ENCODE measurements around the gene CEP44. TPM values are rescaled to one million over a fixed set of nuclear protein-coding genes. Genes with fewer than 3 reads are reported as not detected.
"Not testable (repeated sequence)": the region's sequence is repeated elsewhere in the genome, so short reads cannot be mapped to it uniquely, and the experiment has no call there.

The CEP44 gene, protein sequence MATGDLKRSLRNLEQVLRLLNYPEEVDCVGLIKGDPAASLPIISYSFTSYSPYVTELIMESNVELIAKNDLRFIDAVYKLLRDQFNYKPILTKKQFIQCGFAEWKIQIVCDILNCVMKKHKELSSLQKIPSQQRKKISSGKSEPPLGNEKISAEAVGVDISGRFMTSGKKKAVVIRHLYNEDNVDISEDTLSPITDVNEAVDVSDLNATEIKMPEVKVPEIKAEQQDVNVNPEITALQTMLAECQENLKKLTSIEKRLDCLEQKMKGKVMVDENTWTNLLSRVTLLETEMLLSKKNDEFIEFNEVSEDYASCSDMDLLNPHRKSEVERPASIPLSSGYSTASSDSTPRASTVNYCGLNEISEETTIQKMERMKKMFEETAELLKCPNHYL
- total RNA-seq, result 18.3 TPM

DNA sequence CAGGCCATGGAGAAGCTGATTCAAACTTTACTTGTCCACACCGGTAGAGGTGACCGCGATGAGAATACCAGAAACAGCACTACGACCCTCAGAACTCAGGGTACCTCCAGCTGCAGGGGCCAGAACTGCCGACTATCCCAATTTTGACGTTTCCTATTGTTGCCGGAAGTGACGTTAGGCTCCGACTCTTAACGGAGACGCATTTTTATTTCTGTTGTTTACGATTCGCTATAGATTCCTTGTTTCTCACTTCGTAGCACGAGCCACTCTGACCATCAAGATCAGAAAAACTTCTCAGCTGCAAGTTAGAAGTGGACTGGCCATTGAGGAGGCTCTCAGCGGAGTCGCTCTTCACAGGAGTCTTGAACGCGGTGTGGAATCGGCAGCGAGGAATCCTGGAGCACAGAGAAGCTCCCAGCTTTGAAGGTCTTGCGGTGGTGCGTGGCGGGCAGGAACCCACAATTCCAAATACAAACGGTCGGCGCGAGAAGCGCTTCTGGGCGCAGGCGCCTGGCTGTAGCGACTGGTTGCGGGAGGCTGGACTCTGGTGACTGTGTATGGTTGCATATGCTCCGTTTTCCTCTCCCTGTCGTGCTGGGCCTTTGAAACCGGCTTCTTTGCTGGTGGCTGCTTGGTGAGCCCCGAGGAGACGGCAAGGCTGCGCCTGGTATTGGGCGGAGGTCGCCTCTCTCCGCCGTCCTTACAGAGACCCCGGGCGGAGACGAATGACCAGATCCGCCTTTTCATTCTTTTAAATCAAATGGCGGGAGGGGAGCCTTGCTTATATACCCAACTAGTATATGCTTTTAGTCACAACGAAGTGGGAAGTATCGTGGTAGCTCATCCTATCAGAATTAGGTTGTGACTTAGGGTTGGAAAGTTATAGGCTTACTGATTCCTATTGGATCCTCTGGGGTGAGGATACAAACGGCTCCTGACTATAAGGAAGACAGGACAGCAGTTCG, at the start of gene CEP44, which contains the start of gene FBXO8:
TSS of gene CEP44 (plus strand) at position 405 of the 965 bp plus-strand sequence. CDS start 15,211 bp downstream, outside the sequence.
TSS of gene FBXO8 (minus strand) at position 161 of the 965 bp plus-strand sequence. CDS start 20,575 bp downstream, outside the sequence.
- peak; percentile 61 for DNase-seq (ENCODE audit: low spot score)

DNA sequence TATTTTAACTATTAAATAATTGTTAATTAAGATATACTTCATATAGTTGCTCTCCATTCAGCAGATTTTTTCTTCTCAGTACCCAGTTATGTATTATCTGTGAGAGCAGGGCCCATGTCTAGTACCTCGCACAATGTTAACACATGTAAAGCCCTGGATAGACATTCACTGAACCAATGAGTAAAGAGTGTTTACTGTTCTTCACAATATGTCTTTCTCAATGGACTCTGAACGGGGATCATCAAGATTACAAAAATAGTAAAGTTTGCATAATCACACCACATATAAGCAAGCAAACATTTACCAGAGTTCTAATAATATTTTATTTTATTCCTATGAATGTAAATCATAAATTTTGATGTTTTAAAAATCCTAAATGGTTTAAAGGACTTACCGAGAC, 47.4 kb upstream of the CEP44 start:
- no peak for DNase-seq (ENCODE audit: low spot score)

DNA sequence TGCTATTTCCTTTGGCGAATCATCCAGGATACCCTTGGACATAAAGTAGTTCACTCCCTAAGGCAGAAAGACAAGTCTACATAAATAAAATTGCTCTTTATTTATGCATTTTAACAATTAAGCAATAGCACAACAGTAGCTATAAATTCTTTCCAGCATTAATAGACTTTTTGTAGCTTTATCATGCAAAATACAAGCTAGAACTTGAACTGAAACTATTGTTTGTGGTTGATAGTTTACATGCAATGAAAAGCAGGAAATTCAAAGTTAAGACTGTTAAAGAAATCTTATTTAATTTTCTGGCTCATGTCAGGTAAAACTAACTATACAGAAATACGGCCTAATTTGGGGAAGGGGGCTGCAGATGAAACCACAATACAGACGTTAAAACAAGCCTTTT, 42.5 kb upstream of the CEP44 start:
- DNase-seq (ENCODE audit: low spot score), result no peak

DNA sequence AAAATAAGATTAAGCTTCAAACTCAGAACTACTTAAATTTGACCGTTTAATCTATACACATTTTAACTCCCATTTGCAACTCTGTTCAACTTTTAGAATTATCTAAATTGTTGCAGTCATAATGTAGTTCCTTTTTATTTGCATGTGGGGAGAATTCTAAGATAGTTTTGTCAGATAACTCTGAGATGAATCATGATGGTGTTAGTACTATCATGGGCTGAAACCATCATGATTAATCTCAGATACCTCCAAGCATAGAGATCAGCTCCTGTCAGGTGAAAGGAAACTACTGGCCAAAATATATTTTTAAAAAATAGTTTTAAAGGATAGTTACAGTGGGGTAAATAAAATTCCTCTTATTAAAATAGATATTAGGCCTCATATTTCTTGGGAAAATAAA, 39.3 kb upstream of the CEP44 start:
- no peak for DNase-seq (ENCODE audit: low spot score)

DNA sequence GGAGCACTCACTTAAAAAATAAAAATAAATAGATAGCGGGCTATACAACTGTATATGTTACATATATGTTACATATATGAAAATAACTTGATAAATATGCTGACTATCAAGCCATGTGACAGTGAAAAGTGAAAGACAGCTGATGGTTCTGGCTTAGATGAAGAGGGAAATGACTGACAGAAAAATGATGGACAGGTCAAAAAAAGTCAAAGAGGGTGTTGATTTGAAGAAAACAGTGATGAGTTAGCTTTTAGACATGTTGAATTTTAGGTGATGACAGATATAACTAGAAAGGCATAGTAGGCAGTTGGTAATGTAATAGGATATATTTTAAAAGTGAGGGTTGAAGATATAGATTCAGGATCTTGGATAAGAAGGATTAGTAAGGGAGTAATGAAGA, 38.0 kb upstream of the CEP44 start:
- no peak for DNase-seq (ENCODE audit: low spot score)

DNA sequence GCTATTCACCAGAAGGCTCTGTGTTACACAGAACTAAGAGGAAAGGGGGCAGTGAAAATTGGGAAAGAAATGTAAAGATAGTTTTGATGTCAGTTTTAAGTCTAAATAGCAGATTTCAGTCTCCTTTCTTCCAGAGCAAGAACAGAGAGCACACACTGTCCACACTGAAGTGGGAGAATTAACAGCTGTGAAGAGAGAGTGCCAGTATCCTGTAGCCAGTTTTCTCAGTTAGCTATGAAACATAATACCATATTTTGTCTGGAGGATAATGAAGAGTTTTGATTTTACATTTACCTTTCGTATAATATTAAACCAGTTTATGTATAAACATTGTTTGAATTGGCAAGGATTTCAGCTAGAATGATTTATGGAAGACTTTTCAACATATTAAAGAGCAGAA, 35.3 kb upstream of the CEP44 start:
- DNase-seq (ENCODE audit: low spot score), result no peak

DNA sequence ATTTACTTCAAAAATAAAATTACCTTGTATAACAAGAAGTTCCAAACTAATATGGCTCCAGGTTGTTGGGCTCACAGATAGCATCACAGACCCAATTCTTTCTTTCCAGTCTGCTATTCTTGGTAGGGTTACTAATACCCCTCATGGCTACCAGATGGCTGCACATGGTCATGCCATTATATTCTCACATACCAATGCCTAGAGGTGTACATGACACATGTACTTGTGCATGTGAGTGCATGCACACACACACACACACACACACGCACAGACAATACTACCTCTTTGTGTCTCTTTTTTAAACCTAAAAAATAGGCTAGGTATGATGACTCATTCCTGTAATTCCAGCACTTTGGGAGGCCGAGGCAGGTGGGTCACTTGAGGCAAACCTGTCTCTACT, 31.3 kb upstream of the CEP44 start:
- no peak for DNase-seq (ENCODE audit: low spot score)

DNA sequence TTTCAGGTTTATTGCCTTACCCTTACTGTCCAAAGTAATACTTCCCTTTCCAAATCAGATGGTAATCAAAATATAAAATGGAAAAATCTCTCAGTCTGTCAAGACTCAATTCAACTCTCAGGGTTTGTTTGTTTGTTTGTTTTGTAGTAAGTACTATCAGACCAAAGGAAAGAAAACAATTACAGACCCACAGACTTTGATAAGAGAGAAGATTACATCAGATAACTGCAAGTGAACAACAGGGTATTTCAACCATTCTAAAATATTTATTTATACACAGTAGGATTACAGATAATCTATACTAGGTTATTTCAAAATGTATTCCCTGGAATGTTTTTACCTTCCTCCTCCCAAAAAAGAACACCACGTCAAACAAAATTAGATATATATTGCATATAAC, 29.1 kb upstream of the CEP44 start:
- no peak for DNase-seq (ENCODE audit: low spot score)

DNA sequence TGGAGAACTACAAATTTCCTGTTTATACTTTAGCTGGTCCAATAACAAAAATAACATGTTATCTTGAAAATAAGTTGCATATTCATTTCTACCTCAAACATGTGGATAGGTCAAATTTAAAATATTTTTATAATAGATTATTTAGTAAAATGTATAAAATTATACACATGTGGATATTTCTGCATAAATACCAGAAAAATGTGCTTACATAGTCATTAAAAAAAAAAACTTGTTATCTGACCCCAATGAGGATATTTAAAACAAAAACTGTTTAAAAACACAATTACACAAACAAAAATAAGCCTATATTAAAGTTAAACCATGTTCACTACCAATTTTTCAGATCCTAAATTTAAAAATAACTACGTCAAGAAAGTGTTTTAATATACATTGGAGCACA, 28.3 kb upstream of the CEP44 start:
- no peak for DNase-seq (ENCODE audit: low spot score)

DNA sequence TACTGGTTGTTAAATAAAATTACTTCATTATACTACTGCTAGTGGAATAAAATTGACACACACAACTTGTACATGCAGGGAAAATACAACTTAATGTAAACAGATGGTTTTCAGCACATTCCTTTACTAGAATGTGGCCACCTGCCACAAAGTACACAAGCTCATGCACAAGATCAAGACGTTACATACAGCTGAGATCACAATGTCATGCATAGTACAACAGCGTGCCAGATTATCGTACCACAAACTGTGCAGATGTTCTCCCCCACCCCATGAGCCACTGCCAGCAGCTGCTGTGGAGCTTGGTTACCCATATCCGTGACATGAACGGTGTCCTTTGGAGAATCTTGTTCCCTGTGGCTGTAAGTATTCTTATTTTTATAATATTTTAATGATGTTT, 27.9 kb upstream of the CEP44 start:
- DNase-seq (ENCODE audit: low spot score), result no peak

DNA sequence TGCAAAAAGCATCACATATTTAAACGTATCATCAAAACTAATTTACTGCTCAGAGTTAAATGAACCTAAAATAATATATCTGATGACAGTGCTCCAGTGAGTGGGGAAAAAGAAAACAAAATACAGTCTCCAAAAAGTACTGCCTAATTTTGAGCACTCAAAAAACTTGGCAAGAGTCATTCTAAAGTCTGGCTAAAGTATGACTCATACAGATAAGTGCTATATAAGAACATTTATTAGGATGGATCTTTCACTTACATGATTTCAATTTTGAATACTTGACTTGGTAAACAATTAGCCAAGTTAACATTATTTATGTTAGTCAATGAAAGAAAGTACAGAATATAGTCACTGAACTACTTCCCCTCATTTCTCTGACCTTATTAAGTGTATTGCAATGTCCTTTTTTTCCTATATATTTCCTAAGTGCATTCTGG, 27.4 kb upstream of the CEP44 start:
- no peak for DNase-seq (ENCODE audit: low spot score)

DNA sequence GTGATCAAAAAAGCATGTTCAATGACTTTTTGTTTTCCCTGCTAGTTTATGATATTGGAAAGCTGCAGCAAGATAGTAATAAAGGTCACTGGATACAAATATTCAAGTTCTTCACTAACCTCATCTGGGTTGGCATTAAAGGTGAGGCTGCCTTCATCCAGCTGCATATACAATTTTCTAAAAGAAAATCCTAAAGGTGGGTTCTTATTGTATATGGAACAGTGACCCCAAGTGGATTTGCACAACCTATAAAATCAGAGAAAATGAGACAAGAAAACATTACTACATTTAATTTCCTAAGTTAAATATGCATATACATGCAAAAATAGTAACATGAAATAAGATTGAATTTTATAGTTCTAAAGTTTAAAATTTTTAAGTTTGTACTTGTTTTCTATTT, 24.1 kb upstream of the CEP44 start:
- no peak for DNase-seq (ENCODE audit: low spot score)

DNA sequence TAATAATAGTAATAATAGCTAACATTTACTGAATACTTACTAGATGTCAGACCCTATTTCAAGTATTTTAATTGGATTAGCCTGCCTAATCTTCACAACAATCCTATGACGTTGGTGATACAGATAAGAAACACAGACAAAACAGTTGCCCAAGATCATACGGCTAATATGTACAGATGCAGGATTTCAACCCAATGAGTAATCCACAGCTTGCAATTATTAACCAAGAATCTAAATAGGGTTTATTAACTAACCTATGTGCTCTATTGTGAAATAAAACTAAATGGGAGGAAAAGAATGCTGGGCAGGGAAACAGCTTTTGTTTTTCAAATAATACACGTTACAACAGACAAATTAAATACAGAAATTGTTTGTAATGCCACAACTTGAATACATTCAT, 23.6 kb upstream of the CEP44 start:
- DNase-seq (ENCODE audit: low spot score), result no peak

DNA sequence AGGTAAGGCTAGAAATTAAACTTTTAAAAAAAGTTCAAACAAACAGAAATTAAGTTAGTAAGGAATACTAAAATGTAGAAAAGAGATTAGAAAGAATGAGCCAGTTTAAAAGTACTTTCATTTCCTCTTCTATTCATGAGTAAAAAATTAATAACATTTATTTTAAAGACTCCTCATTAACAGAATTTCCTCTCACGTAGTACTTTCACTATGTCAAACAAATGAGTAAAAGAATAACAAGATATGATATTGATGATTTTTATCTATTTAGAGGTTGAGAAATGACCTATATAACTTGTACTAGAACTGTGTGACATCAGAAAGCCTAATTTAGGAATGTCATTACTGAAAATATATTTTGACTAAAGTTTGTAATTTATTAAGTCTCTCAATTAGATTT, 22.3 kb upstream of the CEP44 start:
- DNase-seq (ENCODE audit: low spot score), result not testable (repeated sequence)

DNA sequence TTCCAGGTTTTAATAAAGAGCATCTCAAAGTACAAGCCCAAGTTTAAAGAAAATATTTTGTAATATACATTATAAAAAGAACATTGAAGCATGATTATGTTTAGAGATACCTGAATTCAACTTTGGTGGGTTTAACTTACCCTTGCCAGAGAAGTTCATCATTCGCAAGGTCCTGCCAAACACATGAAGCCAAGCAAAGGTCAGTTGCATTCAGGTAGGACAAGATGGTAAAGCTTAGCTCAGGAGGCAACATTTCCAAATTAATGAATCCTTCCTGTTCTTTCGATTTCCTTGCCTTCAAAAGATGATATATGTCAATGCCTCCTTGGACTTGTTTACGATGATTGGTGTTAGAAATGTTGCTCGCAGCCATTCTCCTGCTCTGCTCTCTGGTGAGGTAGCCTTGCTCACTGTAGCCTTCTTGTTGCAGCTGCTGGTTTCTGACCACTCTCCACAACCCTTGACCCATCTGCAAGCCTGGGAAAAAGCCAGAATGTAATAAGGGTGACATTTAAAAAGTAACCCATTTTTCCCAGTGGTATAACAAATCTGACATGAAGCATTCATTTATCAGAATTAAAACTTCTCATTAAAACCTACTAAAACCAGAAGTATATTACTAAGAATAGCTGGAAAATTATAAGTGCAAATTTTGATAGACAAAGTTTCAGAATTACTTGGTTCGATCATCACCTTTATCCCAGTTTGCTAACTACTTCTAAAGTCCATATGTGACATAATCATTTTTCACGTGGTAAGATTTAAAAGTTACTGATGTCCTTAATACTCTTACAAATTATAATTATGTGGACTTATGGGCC, 20.9 kb upstream of the CEP44 start:
- no peak for DNase-seq (ENCODE audit: low spot score)

DNA sequence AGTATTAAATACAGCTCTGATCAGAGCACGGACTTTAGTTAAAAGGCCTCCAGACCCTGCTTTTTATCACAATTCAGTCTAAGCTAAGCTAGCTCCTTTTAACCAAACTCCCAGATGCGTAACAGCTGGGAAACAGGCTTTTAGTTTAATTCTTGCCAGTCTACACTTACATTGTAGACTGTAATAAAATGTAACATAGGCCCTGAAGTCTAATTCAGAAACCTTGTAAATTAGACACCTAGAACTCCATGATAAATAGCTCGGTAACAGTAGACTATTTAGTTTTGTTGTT, 20.3 kb upstream of the CEP44 start:
- no peak for DNase-seq (ENCODE audit: low spot score)

DNA sequence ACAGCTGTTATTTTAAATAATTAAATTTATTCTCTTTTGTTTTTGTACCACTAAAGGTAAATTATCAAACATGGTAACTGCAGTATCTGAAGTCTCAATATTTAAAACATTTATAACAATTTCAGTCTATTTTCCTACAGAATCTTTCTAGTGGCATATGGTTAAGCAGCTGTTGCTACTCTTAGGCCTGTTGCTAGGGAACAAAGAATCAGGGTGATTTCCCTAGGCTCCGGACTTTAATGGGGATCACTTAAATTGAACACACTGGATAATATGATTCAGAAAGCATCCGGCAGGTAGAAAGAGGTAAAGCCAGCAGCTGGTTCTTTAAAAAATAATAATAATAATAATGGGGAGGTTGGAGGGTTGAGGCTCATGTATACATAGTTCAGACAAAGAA, 17.8 kb upstream of the CEP44 start:
- no peak for DNase-seq (ENCODE audit: low spot score)

DNA sequence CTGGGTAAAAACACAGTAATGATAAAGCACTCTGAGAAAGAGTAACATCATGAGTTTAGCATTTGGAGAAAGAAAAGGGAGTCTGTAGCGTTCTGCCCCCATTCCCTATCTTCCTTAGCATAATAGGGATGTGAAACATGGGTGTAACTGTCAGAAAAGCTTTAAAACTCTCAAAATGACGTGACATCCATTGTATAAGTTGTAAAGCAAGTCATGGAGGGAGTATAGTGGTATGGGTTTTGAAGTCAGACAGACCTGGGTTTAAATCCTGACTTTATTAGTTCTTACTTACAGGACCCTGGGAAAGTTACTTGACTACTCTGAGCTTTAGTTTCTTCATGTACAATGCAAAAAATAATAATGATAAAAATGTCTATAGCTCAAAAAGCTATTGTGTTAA, 17.3 kb upstream of the CEP44 start:
- no peak for DNase-seq (ENCODE audit: low spot score)

DNA sequence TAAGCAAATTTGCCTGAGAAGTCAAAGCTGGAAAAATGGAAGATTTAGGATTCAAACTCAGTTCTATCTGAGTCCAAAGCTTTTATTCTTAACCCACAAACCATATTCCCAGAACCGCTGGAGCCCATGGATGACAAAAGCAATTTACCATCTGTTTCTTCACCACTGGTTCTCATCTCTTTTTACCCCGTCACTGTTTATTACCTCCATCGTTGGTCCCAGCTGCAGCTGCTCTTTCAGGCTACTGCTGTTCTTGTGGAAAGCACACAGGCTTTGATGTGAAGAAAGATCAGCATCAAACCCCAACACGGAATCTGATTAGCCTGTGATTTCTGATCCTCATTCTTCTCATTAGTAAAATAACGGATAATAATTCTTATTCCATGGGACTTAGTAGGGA, 9.8 kb upstream of the CEP44 start:
- DNase-seq (ENCODE audit: low spot score), result no peak

DNA sequence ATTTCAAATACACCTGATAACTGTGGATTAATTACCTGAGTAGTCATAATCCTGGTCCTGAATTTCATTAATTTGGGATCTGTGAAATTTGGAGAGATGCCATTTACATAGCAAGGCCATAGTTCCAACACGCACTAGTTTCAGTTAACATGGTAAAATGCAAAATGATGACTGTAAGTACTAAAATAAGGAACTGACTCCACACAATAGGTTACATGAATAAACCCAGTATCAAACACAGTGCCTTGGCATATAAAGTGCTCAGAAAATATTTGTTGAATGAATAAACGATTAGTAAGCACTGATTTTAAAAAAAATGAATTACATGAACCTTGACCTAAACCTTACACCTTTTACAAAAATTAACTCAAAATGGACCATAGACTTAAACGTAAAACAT, 9.3 kb upstream of the CEP44 start:
- DNase-seq (ENCODE audit: low spot score), result no peak

DNA sequence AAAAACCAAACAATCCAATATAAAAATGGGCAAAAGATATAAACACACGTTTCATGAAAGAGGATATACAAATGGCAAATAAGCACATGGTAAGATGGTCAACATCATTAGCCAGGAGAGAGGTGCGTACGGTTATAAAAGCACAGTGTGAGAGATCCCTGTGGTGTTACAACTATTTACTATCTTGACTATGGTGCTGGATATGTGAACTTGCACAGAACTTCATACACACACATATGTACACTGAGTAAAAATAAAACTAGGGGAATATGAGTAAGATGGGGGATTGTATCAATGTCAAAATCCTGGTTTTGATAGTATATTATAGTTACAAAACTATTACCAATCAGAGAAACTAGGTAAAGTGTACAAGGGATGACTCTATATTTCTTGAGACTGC, 8.6 kb upstream of the CEP44 start:
- no peak for DNase-seq (ENCODE audit: low spot score)

DNA sequence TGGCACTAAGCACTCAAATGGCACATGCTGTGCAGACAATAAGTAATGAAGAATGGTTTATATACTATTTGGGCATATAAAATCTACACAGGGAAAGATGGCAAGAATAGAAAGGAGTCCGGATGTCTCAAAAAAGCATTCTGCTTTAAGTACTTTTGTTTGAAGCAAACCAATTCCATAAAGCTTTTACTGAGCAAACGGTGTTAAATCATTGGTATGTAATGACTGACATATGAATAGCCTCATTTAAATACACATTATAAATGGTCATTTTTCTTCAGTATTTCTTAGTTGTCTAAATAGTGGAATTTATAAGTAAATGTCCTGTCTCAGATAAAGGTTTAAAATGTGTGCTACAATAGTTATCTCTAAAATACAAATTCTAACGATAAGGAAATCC, 6.3 kb upstream of the CEP44 start:
- DNase-seq (ENCODE audit: low spot score), result no peak

Data from ureter (tissue), 1 donor.